ENCODE measurements around the gene TPRA1.

TPRA1 gene

DNA sequence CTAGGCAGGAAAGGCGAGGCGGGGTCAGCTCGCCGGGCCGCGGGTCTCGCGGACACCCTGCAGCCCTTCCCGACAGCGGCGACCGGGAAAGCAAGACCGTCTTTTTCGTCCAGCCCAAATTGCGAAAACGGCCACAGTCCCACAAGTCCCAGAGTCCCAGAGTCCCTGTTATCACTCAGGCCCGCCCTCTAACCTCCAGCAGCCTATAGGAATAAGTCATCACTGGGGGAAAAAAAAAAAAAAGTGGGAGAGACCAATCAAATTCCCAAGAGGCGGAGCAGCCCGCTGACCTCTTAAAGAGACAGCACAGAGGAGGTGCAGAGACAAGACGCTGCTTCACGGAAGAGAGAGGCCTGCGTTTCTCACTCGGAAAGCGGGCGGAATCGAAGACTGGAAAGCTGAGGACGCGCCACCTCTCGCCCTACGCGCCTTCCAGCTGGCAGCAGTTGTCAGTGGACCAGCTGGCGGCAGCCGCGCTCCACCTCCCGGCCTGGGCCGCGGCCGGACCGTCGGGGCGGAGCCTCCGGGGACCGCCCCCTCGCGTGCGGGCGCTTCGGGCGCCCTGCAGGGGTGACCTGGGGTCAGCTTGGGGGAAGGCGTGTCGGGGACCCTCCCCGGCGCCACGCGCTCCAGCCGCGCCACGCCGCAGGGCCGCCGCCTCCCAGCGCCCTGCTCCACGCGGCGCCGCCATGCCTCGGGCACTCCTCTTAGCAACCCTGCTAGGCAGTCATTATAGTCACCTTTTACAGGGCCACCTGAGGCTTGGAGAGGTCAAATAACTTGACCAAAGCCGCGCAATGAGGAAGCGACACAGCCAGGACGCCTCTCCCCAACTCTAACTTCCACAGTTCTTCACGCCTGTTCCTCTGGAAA is at the start of gene TPRA1:
Gene TPRA1, minus strand, starts transcription at position 141 of the 873 bp plus-strand sequence. CDS start 10,587 bp downstream, outside the sequence.
- DNase-seq (ENCODE audit: low read depth in 2 of 2) = peak; percentile 42 to 51

DNA sequence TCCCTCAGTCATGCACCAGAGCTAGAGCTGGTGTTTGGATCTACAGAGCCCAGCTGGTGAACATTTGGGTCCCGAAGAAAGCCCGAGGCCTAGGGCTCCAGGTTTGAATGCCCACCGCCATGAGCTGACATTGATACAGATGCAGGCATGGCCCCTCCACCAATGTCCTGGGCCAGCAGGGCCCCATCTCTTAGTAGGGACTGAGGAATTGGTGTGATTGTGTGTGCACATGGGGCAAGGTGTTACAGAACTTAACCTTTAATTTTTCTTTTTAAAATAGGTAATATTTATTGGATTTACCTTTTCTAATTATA is 49.5 kb upstream of the TPRA1 start:
- no peak for DNase-seq (ENCODE audit: low read depth in 2 of 2)

DNA sequence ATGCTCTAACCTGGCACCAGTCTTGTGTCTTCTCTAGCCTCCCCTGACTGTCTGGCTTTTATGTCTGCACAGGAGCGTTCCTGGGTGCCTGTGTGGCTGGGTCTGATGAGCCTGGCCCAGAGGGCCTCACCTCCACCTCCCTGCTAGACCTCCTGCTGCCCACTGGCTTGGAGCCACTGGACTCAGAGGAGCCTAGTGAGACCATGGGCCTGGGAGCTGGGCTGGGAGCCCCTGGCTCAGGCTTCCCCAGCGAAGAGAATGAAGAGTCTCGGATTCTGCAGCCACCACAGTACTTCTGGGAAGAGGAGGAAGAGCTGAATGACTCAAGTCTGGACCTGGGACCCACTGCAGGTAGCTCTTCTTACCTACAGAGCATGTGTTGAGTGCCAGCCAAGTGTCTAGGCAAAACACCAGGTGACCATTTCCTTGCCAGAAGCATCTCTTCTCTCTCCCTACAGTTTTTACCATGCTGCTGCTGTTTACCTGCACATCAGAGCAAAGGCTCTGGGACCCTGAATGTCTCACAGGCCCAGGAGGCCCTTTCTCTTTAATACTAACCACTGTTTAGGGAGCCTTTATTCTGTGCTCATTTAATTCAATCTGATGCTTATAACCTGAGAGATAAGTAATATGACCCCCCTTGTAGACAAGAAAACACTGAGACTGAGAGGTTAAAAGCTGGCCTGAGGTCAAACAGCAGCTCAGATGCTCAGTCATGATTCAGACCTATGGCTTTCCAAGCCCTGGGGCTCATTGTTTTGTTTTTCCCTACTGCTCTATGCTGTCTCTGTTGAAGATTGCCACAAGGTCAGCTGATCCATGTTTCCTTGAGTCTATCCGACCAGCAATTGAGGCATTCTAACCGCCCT is 48.9 kb upstream of the TPRA1 start:
- DNase-seq (ENCODE audit: low read depth in 2 of 2) = no peak

- no peak for DNase-seq (ENCODE audit: low read depth in 2 of 2)
Observed at GRCh38 chr3:127637971-127638370, 47.4 kb upstream of the TPRA1 start.

DNA sequence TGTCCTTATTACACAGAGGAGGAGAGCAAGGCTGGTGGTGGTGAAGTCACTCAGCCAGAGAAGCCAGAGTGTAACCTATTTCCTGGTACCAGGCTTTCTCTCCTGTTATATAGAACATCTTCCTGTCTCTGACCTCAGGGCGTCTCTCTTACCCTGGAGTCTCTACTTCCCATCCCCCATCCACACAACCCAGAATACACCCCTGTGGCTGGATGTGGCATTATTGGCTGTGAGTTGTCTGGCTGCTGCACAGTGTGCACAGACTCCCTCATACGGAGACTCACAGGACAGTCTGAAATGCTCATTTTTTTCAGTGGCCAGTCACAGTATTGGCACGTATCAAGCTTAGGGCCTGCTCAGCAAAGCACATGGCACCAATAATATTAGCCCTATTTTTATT is 47.0 kb upstream of the TPRA1 start:
- DNase-seq (ENCODE audit: low read depth in 2 of 2) = no peak

- DNase-seq (ENCODE audit: low read depth in 2 of 2) = no peak
Observed at GRCh38 chr3:127634653-127635052, 44.1 kb upstream of the TPRA1 start.

DNA sequence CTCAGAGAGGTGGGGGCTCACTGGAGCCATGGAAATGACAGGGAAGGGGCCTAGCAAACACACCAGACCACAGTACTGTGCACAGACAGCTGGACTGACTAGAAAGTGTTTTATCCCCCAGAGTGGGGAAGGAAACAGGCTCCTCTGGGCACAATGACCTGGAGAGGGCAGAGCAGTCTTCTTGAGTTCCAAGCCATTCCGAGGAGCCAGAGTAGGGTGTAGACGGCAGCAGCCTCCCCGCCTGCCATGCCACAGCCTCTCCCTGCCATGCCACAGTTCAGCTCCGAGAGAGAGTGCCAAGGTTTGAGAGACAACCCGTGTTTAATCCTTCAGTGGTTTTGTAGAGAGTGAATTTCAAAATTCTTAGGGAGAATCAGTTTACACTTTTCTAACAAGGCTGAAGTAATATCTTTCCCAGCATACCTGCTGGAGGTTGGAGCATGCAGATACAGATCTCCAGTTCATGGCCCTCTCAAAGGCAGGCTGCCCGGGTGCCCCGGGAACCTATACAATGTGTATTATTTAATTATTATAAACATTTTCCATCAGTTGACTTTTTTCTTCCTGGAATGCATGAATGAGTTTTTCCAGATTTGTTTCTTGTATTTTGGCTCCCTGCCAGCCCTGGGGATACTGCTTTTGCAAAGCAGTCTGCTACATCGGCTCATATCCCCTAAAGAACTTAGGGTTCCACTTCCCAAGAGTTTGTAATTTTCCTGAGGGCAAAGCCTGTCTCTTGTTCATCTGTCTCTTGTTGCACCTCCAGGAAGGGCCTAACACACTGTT is 41.7 kb upstream of the TPRA1 start:
- no peak for DNase-seq (ENCODE audit: low read depth in 2 of 2)

GRCh38 chr3:127630811-127631714 is 40.5 kb upstream of the TPRA1 start:
- DNase-seq (ENCODE audit: low read depth in 2 of 2) = no peak

DNA sequence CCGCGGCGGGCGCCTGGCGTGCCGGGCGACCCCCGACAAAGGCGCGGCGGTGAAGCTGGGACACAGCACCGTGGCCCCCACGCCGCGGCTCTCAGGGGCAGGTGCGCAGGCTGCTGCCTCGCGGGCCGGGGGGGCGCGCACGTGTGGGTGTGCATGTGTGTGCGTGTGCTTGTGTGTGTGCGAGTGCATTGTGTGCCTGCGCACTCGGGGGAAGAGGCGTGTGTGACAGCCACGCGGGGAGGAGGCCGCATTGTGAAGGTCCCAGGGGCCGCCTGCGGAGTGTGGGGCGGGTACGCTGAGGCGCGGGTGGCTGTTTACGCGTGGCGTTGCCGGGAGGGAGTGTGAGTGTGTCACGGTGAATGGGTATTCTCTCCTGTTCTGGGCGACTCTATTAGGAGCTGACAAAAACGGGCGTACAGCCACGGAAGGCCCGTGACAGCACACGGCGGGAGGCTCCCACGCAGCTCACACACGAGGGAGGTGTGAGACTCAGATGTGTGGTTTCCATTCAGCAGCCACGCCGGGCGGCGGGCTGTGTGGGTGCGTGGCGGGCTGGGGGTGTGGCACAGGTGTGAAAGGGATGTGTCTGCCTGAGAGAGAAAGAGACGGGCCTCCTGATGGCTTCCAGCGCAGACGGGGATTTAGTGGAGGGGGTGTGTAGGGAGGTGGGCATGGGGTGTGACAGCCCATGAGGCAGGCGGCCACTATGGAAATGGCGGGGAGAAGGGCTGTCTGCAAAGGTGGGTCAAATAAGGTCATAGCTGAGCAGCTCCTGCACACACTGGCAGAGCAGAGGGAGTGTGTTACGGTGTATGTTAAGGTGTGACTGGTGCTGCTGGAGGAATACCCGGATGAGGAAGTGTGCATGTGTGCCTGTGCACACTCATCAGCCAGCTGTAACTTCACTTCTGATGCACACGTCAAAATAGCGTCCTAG is 39.2 kb upstream of the TPRA1 start:
- no peak for DNase-seq (ENCODE audit: low read depth in 2 of 2)

DNA sequence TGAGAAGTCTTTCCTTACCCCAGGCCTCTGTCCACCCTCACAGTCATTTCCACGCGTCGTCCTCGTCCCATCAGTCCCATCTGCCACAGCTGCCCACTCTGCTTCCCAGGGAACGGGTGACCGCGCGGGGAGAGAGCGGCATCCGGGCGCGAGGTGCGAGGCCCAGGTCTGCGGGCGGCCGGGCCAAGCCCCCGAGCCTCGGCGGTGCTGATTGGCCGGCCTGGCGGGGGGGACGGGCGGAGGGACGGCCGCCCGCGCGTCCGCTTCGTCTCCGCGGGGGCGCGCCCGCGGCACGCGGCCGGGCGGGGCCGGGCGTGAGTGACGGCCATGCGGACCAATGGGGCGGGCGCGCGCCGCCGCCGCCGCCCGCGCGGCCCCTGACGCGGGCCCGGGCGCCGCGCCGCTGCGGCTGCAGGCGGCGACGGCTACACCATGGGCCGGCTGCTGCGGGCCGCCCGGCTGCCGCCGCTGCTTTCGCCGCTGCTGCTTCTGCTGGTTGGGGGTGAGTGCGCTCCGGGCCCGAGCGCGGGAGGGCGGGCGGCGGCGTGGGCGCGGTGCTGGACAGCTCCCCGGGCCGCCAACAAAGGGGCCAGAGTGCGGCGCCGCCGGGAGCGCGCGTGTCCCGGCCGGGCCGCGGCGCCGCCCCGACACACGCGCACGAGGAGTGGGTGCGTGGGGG is 38.4 kb upstream of the TPRA1 start, which contains the start of gene PODXL2:
Gene PODXL2, plus strand, starts transcription at position 398 of the 679 bp plus-strand sequence. Its CDS starts 35 bp downstream, at position 433.
- DNase-seq (ENCODE audit: low read depth in 2 of 2) = no peak

GRCh38 chr3:127628426-127628787 is 37.9 kb upstream of the TPRA1 start:
- no peak for DNase-seq (ENCODE audit: low read depth in 2 of 2)

DNA sequence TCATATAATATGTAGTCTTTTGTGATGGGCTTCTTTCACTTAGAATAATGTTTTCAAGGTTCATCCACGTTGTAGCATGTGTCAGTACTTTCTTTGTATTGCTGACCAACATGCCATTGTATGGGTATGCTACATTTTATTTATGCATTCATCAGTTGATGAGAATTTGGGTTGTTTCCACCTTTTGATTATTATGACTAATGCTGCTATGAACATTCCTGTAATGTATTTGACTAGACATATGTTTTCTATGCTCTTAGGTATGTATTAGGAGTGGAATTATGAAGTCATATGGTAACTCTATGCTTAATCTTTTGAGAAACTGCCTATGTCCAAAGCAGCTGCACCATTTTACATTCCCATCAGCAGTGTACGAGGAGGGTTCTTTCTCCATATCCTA is 35.3 kb upstream of the TPRA1 start:
- no peak for DNase-seq (ENCODE audit: low read depth in 2 of 2)

DNA sequence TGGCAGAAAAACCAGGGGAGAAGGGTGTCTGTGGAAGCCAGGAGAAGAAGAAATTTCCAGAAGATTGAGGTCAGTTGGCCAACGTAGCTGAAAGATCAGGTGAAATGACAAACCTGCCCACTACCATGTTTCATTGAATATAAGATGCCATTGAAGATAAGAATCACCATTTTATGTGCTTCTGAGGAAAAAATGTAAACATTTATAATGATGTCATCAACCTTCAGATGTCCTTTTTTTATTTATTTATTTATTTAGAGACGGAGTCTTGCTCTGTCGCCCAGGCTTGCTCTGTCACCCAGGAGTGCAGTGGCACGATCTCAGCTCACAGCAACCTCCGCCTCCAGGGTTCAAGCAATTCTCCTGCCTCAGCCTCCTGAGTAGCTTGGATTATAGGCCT is 33.5 kb upstream of the TPRA1 start:
- DNase-seq (ENCODE audit: low read depth in 2 of 2) = no peak

DNA sequence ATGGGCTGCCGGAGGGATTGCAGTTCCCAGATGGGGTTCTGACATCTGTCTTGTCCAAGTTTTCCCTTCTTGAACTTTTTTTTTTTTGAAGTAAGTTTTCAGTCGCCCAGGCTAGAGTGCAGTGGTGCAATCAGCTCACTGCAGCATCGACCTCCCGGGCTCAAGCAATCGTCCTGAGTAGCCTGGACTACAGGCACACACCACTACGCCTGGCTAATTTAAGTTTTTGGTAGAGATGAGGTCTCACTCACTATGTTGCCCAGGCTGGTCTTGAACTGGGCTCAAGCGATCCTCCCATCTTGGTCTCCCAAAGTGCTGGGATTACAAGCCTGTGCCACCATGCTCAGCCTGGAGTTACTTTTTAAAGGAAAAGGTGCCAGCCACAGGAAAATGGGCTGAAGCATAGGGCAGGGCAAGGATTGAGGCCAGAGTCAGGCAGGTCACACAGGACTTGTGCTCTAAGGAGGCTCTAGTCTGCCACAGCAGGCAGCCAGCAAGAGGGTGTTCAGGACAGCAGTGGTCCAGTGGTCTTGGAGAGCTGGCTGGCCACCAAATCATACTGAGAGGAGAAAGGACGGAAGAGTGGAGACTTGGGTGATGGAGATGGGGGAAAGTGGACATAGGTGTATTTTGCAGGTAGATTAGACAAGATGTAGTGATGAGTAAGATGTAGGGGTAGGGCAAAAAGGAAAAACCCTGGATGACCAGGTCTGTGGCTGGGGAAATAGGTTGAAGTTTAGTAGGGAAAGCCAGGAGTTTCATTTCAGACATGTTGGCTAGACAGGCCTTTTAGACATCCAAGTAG is 32.4 kb upstream of the TPRA1 start:
- no peak for DNase-seq (ENCODE audit: low read depth in 2 of 2)

GRCh38 chr3:127622031-127622430 is 31.5 kb upstream of the TPRA1 start:
- no peak for DNase-seq (ENCODE audit: low read depth in 2 of 2)

DNA sequence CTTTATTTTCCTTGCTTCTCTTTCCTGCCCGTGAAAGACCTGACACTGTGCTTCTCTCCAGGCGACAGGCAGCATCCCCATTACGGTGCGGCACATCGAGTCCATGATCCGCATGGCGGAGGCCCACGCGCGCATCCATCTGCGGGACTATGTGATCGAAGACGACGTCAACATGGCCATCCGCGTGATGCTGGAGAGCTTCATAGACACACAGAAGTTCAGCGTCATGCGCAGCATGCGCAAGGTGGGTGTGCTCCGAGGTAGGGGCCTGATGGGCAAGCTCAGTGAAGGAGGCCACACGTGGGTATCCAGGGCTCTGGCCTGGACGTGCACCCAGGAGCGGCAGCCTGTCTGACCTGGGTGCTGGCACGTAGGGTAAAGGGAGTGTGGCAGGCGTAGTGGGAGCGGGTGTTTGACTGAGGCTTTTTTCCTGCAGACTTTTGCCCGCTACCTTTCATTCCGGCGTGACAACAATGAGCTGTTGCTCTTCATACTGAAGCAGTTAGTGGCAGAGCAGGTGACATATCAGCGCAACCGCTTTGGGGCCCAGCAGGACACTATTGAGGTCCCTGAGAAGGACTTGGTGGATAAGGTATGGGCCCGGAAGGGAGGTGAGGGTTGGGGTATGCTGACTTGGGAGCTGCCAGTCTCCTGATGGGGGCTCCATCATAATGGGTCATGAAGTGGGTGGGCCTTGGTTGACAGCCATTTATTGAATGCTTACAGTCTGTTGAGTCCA is 30.3 kb upstream of the TPRA1 start:
- no peak for DNase-seq (ENCODE audit: low read depth in 2 of 2)

GRCh38 chr3:127618891-127619290 is 28.4 kb upstream of the TPRA1 start:
- no peak for DNase-seq (ENCODE audit: low read depth in 2 of 2)
